ENCODE data around the gene GSTA2.

DNA sequence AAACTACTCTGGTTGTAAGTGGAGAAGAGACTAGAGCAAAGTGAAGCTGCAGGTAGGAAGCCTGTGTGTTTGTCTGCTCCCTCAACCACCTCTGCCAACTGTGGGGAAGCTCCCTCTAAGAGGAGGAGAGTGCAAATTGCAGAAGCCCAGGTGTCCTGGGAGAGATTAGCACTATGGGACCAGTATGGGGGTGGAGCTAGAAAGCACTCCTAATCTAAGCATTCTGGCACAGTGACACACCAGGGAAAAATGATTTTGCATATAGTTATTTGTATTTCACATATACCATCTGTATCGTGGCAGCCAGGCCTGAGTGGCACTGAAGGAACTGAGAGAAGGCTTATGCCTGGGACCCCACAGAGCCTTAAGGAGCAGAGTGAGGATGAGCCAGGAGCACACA lies 27.6 kb upstream of the GSTA2 start:
- TF ChIP-seq, protein P1, sequence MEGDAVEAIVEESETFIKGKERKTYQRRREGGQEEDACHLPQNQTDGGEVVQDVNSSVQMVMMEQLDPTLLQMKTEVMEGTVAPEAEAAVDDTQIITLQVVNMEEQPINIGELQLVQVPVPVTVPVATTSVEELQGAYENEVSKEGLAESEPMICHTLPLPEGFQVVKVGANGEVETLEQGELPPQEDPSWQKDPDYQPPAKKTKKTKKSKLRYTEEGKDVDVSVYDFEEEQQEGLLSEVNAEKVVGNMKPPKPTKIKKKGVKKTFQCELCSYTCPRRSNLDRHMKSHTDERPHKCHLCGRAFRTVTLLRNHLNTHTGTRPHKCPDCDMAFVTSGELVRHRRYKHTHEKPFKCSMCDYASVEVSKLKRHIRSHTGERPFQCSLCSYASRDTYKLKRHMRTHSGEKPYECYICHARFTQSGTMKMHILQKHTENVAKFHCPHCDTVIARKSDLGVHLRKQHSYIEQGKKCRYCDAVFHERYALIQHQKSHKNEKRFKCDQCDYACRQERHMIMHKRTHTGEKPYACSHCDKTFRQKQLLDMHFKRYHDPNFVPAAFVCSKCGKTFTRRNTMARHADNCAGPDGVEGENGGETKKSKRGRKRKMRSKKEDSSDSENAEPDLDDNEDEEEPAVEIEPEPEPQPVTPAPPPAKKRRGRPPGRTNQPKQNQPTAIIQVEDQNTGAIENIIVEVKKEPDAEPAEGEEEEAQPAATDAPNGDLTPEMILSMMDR (IDR thresholded peaks at IDR 0.05), result no peak
- TF ChIP-seq RXRA (IDR thresholded peaks at IDR 0.05; ENCODE audit: borderline replicate concordance, low read depth) (no peak), YY1 (IDR thresholded peaks at IDR 0.05; ENCODE audit: low read depth) (no peak), EP300 (IDR thresholded peaks at IDR 0.05; ENCODE audit: borderline replicate concordance in 1 of 2, low read depth in 1 of 2, low read length in 1 of 2) (no peak), MXI1 (IDR thresholded peaks at IDR 0.05; ENCODE audit: low read depth, low read length) (no peak), RAD21 (IDR thresholded peaks at IDR 0.05; ENCODE audit: low read length) (no peak), EZH2phosphoT487 (IDR thresholded peaks at IDR 0.05; ENCODE audit: borderline replicate concordance, low read depth) (no peak), POLR2AphosphoS5 (IDR thresholded peaks at IDR 0.05; ENCODE audit: low read depth, low read length) (no peak), GABPA (IDR thresholded peaks at IDR 0.05; ENCODE audit: low read depth) (no peak), TEAD4 (IDR thresholded peaks at IDR 0.05; ENCODE audit: borderline replicate concordance, insufficient read depth) (no peak)
- TF ChIP-seq, protein P2, sequence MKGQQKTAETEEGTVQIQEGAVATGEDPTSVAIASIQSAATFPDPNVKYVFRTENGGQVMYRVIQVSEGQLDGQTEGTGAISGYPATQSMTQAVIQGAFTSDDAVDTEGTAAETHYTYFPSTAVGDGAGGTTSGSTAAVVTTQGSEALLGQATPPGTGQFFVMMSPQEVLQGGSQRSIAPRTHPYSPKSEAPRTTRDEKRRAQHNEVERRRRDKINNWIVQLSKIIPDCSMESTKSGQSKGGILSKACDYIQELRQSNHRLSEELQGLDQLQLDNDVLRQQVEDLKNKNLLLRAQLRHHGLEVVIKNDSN (IDR thresholded peaks at IDR 0.05; ENCODE audit: borderline replicate concordance, low read depth), result no peak
